Fibroblast of lung (primary cell): ENCODE results near the gene PHLDA1. TPM values are rescaled to one million over a fixed set of nuclear protein-coding genes. Genes with fewer than 3 reads are reported as not detected.

Experiments used
- DNase-seq, 2 donors: peaks; one replicate each; pipeline versions ENCODE4 v3.0.0 to v3.0.0-alpha.2; 2010; ENCODE audit warnings: low read depth in 2 of 2
- H2AFZ ChIP-seq: 2 replicates; pipeline ENCODE4 v1.5.1; 2012; ENCODE audit warnings: low read length, control low read depth, inconsistent platforms
- H3K27ac ChIP-seq: 2 replicates; pipeline ENCODE4 v1.5.1; 2011; ENCODE audit warnings: low read length, control low read depth; ENCODE audit not compliant: insufficient read depth
- H3K27me3 ChIP-seq: 2 replicates; pipeline ENCODE4 v1.5.1; 2011; ENCODE audit warnings: mild to moderate bottlenecking, low read length; ENCODE audit not compliant: control insufficient read depth, insufficient read depth
- H3K36me3 ChIP-seq: 2 replicates; pipeline ENCODE4 v1.5.1; 2011; ENCODE audit warnings: low read length; ENCODE audit not compliant: control insufficient read depth, insufficient read depth
- H3K4me1 ChIP-seq: 2 replicates; pipeline ENCODE4 v1.5.1; 2011; ENCODE audit warnings: low read length; ENCODE audit not compliant: control insufficient read depth, insufficient read depth; ENCODE audit errors: extremely low read depth
- H3K4me2 ChIP-seq: 2 replicates; pipeline ENCODE4 v1.5.1; 2011; ENCODE audit warnings: low read length, control low read depth; ENCODE audit not compliant: insufficient read depth; ENCODE audit errors: extremely low read depth
- H3K4me3 ChIP-seq, 4 experiments: fragments of 200-600 bp in 1 of 4; sonication (generic) in 1 of 4; replicated peaks in 1 of 4; 2 replicates each; pipeline ENCODE4 v1.5.1; 2011 to 2016; ENCODE audit warnings: low read length in 4 of 4, low read depth in 3 of 4, mild to moderate bottlenecking in 3 of 4, control low read depth in 2 of 4, inconsistent platforms in 1 of 4, mixed read lengths in 1 of 4; ENCODE audit not compliant: insufficient read depth in 1 of 4; ENCODE audit errors: control extremely low read depth in 1 of 4
- H3K79me2 ChIP-seq: 2 replicates; pipeline ENCODE4 v1.5.1; 2012; ENCODE audit warnings: mild to moderate bottlenecking, low read length, inconsistent platforms; ENCODE audit not compliant: control insufficient read depth, insufficient read depth
- H3K9ac ChIP-seq: 2 replicates; pipeline ENCODE4 v1.5.1; 2011; ENCODE audit warnings: mild to moderate bottlenecking, low read length, control low read depth; ENCODE audit not compliant: insufficient read depth
- H3K9me3 ChIP-seq: 2 replicates; pipeline ENCODE4 v1.5.1; 2012; ENCODE audit warnings: low read depth, low read length; ENCODE audit not compliant: control insufficient read depth, insufficient read depth
- H4K20me1 ChIP-seq: 2 replicates; pipeline ENCODE4 v1.5.1; 2011; ENCODE audit warnings: low read length; ENCODE audit not compliant: control insufficient read depth, insufficient read depth; ENCODE audit errors: extremely low read depth
- EZH2 ChIP-seq: IDR thresholded peaks from 2 replicates; pipeline ENCODE4 v1.5.1; 2012; ENCODE audit warnings: low read length, control low read depth, mild to moderate bottlenecking; ENCODE audit errors: missing control alignments
- polyA plus RNA-seq, 2 donors: library from polyadenylated mRNA; depleted of rRNA in 1 of 2; stranded (reverse) in 1 of 2; unstranded in 1 of 2; fragments of >200 nt; gene quantifications; 2 replicates each; pipeline ENCODE4 v1.2.1, GENCODE V29; 2011 to 2012; ENCODE audit warnings: missing spikeins in 1 of 2
- total RNA-seq: library from RNA; depleted of rRNA; stranded (reverse); fragments of >200 nt; gene quantifications from 2 replicates; pipeline ENCODE4 v1.2.1, GENCODE V29; 2014
- TF ChIP-seq, protein P1 (sequence below), 2 donors: IDR thresholded peaks in 1 of 2; conservative IDR thresholded peaks in 1 of 2; 1 replicate in 1 of 2; 2 replicates in 1 of 2; pipeline ENCODE4 v1.5.1; 2011 to 2012; ENCODE audit warnings: low read length in 2 of 2, control low read depth in 1 of 2, inconsistent platforms in 1 of 2, low read depth in 1 of 2, mild to moderate bottlenecking in 1 of 2

PHLDA1 gene
- total and polyA plus RNA-seq, 2 donors (not counting 1 experiment from before 2014, with no cell fraction given) = 48.1 to 252 TPM

DNA sequence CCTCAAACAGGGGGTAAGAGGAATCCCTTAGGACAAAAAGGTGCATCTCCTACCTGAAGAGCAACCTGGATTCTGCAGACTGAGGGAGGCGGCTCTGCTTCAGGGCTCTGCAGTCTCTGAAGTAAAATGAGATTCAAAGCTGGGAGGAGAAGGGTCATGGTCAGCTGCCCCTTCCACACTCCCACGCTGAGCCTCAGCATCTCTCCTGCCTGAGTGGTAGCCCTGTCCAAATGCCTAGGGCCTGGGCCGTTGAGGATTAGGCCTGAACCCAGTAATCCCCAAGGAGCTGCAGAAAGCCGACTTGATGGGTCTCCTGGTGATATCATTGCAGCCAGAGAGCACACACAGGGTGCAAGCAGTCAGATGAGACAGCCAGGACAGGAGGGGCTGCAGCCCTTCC, 18.9 kb downstream of the PHLDA1 start:
- Histone ChIP-seq H3K79me2 (no peaks in the 10 kb centered on the region), H3K27ac (no peak overlapping the region), H3K36me3 (no peaks in the 10 kb centered on the region), H3K9ac (no peak overlapping the region), H3K4me3 (no peak overlapping the region), H3K27me3 (no peaks in the 10 kb centered on the region), H3K4me2 (no peak overlapping the region), H3K9me3 (no peaks in the 10 kb centered on the region), H3K4me1 (peaks cover 2% of the 10 kb centered on the region), H4K20me1 (no peaks in the 10 kb centered on the region), H2AFZ (no peak overlapping the region)
- DNase-seq = no peak
- TF ChIP-seq, protein P1, sequence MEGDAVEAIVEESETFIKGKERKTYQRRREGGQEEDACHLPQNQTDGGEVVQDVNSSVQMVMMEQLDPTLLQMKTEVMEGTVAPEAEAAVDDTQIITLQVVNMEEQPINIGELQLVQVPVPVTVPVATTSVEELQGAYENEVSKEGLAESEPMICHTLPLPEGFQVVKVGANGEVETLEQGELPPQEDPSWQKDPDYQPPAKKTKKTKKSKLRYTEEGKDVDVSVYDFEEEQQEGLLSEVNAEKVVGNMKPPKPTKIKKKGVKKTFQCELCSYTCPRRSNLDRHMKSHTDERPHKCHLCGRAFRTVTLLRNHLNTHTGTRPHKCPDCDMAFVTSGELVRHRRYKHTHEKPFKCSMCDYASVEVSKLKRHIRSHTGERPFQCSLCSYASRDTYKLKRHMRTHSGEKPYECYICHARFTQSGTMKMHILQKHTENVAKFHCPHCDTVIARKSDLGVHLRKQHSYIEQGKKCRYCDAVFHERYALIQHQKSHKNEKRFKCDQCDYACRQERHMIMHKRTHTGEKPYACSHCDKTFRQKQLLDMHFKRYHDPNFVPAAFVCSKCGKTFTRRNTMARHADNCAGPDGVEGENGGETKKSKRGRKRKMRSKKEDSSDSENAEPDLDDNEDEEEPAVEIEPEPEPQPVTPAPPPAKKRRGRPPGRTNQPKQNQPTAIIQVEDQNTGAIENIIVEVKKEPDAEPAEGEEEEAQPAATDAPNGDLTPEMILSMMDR (conservative IDR thresholded peaks at IDR 0.05 in 1 of 2, IDR thresholded peaks at IDR 0.05 in 1 of 2; ENCODE audit: low read depth in 1 of 2, low read length in 2 of 2) = no peak
- TF ChIP-seq EZH2 = no peak

- DNase-seq = peak in 1 of 2 donors; percentile 39
- H4K20me1 ChIP-seq = no peaks in the 10 kb centered on the region
- H3K9me3 ChIP-seq = no peaks in the 10 kb centered on the region
- H3K4me2 ChIP-seq = no peak overlapping the region
- no peaks in the 10 kb centered on the region for H3K36me3 ChIP-seq
- TF ChIP-seq, protein P1 (conservative IDR thresholded peaks at IDR 0.05 in 1 of 2, IDR thresholded peaks at IDR 0.05 in 1 of 2; ENCODE audit: low read depth in 1 of 2, low read length in 2 of 2) = no peak
- TF ChIP-seq EZH2 = no peak
- no peak overlapping the region for H2AFZ ChIP-seq
- no peaks in the 10 kb centered on the region for H3K27me3 ChIP-seq
- no peak overlapping the region for H3K27ac ChIP-seq
- no peaks in the 10 kb centered on the region for H3K79me2 ChIP-seq
- no peak overlapping the region for H3K9ac ChIP-seq
- H3K4me3 ChIP-seq = no peak overlapping the region
- H3K4me1 ChIP-seq = peaks cover 2% of the 10 kb centered on the region
Measured at GRCh38 chr12:76010732-76011458, 20.7 kb downstream of the PHLDA1 start.

GRCh38 chr12:76008428-76008827, 23.1 kb downstream of the PHLDA1 start:
- Histone ChIP-seq H3K4me3 (no peak overlapping the region), H3K27ac (no peak overlapping the region), H3K36me3 (no peaks in the 10 kb centered on the region), H3K79me2 (no peaks in the 10 kb centered on the region), H3K27me3 (no peaks in the 10 kb centered on the region), H3K4me1 (peaks cover 2% of the 10 kb centered on the region), H4K20me1 (no peaks in the 10 kb centered on the region), H3K4me2 (no peak overlapping the region), H3K9ac (no peak overlapping the region), H3K9me3 (no peaks in the 10 kb centered on the region), H2AFZ (no peak overlapping the region)
- no peak for DNase-seq
- TF ChIP-seq, protein P1 (conservative IDR thresholded peaks at IDR 0.05 in 1 of 2, IDR thresholded peaks at IDR 0.05 in 1 of 2; ENCODE audit: low read depth in 1 of 2, low read length in 2 of 2) = no peak
- TF ChIP-seq EZH2 = no peak
